Hypothalamus (tissue), 51 donors: ENCODE data around the gene MUCL3.
A peak's percentile ranks its signal among the peaks of the same experiment; 100 is the strongest.
"Not testable (repeated sequence)": the region's sequence is repeated elsewhere in the genome, so short reads cannot be mapped to it uniquely, and the experiment has no call there.

Experiments
- DNase-seq, 51 donors: peaks; one replicate each; lab custom pipeline; 2025; lab: John Stamatoyannopoulos, UW

Gene MUCL3

DNA sequence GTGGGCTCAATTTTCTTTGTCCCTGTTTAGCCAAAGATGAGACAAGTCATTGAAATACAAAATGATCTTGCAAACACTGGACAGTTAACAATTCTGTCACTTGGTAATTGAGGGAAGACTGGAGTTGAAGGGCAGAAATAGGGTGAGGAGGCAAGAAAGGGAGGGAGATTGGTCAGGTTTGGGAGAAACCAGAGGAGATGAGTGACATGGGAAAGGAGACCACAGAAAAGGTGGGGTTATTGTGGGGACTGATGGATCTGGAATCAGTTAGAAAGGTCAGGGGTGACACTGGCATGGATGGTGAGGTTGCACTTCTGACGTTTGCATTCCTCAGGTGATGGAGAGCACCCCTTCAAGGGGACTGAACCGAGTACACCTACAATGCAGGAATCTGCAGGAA, 32.1 kb upstream of the MUCL3 start:
- DNase-seq = no peak

DNA sequence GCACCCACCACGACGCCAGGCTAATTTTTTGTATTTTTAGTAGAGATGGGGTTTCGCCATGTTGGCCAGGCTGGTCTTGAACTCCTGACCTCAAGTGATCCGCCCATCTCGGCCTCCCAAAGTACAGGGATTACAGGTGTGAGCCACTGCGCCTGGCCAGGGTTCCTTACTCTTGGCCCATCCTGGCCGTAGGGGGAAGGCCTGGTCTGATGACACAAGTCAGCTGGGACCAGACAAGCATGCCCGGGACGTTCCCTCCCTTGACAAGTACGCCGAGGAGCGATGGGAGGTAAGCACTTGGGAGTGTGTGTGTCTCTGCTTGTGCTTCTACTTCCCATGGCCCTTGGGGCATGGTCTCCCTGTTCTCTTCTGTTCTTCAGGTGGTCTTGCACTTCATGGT, 30.3 kb upstream of the MUCL3 start:
- DNase-seq = not testable (repeated sequence)

DNA sequence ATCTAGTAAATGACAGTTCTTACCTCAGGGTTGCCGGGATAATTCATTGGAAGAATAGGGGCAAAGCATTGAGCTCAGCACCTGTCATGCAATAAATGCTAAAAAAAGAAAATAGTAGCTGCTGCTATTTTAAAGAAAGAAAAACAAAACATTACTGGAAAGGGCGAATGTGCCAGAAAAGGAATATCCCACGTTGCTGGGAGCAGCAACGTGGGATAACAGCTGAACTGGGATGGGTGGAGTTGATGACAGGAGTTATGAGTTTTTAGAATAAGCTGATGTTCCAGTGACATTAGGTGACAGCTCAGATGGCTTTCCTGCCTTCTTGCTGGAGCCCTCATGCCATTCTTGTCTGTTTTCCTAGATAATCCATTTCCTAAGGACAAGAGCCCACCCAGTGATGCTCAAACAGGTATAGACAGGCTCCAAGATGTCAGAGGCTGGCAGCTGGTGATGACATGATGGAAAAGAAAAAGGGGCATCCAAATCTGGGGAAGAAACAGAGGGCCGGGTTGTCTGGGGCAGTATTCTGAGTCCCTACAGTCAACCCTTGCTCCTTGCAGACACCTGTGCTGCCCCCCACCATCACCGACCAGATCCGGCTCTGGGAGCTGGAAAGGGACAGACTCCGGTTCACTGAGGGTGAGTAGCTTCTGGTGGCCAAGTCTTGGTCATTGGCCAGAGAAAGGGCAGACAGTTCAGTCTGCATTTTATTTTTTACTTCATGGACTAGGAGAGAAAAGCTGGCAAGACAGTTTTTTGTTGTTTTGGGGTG, 27.8 kb upstream of the MUCL3 start:
- peak in 1 of 51 donors; percentile 2 for DNase-seq

DNA sequence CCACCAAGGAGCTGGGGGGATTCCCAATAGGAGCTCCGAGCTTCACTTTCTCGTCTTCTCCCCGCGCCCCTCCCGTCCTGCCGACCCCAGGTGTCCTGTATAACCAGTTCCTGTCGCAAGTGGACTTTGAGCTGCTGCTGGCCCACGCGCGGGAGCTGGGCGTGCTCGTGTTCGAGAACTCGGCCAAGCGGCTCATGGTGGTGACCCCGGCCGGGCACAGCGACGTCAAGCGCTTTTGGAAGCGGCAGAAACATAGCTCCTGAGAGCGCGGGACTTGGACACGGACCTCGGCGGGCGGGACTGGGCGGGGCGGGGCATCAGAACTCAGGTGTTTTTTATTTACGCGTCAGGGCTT, 27.1 kb upstream of the MUCL3 start:
- DNase-seq = peak in 7 of 51 donors; percentile 46 to 82 (median 69)

DNA sequence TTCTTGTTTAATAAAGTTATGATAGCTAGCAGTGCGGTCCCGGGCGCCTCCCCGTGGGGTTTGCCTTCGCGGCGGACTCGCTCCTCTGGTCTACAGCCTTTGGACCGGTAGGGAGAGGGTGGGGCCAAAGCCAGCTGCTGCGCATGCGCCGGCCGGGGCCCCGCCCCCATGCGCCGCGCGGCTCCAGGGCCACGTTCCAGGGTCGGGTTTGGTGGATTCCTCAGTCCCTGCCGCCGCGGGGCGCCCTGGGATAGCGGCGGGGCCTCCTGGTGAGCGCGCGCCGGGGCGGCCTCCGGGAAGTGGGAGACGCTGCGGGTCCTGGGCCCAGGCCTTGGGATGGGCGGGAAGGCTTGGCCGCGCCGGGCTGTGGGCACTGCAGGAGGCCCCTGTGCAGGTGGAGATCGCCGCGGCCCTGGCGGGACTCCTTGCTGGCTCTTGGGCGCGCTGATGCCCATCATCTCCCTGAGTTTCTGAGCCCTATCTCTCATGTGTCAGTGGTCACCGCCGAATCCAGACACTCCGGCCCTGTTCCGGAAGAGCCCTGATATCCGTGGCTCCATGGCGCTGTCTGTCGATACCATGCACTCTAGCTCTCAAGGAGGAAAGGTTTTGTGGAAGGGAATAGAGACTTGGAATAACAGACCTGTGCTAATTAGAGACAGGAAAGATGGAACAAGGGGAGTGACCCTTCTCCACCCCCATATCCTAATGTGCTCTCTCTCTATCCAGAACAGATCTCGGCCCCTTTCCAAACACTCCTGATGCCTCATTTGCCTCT, 26.5 kb upstream of the MUCL3 start, which contains the start of gene VARS2:
Gene VARS2 (plus strand): TSS at position 163 of the 778 bp plus-strand sequence. CDS start 599 bp downstream, at position 762.
- DNase-seq = peak; percentile 56 to 97 (median 91)

DNA sequence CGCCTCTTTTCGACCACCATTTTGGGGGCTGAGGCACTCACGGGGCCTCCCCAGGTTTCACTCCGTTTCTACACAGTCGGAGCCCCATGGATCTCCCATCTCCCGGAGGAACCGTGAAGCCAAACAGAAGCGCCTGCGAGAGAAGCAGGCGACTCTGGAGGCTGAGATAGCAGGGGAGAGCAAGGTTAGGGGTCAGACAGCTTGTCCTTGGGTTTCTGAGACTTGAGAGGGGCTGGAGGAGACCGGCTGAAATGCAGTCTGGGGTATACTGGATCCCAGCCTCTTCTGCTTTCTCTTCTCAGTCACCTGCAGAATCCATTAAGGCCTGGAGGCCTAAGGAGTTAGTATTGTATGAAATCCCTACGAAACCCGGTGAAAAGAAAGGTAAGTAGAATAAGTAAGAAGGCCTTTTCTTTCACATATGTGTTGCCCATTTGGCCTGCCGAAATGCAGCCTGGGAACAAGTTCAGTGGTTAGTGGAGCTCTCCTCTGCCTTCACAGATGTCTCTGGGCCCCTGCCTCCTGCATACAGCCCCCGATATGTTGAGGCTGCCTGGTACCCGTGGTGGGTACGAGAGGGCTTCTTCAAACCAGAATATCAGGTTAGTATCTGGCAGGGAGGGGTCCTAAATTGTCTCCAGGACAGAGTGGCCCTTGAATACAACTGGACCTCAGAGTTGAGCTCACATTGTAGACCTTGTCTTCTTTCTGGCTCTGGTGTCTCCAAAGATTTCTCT, 25.8 kb upstream of the MUCL3 start:
- peak in 13 of 51 donors; percentile 10 to 70 (median 33) for DNase-seq

DNA sequence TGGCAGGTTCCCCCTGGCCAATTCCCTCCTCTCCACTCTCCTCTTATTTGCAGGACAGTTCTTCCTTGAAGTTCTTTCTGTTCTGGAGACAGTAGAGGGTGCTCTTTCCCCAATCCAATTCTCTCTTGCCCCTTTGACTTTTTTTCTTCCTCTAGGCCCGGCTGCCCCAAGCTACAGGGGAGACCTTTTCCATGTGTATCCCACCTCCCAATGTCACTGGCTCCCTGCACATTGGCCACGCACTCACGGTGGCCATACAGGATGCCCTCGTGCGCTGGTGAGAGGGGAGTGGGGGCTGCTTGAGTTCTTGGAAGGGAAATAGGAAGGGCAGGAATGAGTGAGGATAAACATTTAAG, 25.2 kb upstream of the MUCL3 start:
- peak in 29 of 51 donors; percentile 3 to 78 (median 24) for DNase-seq

DNA sequence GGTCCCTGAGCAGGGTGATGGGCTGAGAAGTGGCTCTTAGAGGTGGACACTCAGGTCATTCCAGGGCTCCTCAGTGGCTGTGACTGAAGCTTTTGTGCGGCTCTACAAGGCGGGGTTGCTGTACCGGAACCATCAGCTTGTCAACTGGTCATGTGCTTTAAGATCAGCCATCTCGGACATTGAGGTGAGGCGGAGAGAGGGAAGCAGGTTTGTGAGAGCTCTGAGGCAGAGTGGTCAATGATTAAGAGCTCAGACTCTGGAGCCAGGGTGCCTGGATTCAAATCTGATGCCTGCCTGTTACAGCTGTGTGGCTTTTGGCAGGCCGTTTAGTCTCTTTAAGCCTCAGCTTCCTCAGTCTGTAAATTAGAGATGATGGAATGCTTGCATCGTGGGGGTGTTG, 23.7 kb upstream of the MUCL3 start:
- DNase-seq = no peak

DNA sequence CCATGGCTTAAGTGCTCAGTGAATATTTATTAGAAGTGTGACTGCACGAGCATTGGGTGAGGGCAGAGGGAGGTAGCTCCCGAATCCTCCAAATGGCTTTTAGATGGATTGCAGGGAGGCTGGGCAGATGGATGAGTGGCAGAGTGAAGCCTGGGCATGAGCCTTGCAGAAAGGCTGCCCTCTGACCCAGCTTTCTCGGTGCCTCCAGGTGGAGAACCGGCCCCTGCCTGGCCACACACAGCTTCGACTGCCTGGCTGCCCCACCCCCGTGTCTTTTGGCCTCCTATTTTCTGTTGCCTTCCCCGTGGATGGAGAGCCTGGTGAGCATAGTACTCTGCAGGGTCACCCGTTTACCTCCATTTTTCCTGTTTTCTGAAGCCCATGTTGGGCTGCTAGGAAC, 23.3 kb upstream of the MUCL3 start:
- no peak for DNase-seq

DNA sequence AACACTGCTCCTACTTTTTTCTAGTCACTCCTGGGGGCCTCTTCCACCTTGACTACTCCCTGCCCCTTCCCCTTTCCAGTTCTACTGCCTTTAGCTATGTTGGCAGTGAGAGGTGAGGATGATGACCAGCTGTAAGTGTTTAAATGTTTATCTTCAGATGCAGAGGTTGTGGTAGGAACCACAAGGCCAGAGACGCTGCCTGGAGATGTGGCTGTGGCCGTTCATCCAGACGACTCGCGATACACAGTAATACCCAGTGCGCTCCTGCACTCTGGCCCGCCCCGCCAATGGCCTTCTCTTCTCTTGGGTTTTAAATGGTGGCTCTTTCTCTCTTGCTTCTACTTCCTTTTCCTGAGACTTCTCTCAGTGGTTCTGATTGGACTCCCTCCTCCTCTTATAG, 22.1 kb upstream of the MUCL3 start:
- DNase-seq = no peak

DNA sequence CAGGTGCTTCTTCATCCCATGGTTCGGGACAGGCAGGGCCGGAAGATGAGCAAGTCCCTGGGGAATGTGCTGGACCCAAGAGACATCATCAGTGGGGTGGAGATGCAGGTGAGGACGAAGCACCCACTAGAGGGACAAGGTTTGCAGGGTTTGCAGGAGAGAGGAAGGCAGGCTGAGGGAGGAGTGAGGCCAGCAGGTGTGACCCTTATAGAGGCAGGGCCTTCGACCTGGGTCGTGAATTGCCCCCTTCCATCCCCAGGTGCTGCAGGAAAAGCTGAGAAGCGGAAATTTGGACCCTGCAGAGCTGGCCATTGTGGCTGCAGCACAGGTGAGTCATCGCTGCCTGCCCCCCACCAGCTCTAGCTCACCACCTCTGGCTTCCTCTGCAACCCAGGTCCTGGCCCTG, 18.3 kb upstream of the MUCL3 start:
- DNase-seq = no peak

DNA sequence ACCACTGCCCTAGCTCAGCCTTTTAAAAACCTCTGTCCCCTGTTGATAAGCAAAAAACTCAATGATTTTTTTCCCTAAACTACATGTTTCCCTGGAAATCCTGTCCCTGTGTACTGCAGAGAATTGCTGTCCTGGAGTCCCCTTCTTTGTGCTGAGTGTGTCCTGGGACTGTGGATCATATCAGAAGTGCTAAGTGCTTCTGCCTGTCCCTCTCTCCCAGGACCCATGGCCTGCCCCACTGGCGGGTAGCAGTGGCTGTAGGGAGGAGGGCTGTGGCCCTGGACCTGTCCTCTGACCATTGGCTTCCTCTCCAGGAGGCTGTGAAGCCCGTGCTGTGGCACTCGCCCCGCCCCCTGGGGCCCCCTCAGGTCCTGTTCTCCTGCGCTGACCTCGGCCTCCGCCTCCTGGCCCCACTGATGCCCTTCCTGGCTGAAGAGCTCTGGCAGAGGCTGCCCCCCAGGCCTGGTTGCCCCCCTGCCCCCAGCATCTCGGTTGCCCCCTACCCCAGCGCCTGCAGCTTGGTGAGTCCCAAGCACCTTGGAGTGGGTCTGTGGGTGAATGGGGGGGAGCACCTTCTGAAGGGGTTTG, 16.6 kb upstream of the MUCL3 start:
- DNase-seq = not testable (repeated sequence)

DNA sequence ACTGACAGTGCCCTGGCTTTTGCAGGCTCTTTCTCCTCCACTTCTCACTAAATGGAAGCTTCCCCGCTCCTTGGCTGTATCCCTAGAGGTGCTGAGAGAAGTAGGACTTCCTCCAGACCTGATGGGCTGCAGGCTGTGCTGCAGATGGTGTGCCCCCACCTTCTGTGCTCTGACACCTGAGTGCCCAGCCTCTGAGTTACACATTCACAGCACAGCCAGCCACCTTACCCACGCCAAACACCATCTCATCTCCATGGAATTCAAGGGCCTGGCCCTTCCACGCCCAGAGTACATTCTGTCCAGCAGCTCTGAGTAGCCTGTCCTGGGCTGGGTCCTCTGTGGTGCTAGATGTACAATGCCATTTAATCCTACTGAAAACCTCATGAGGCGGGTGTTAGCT, 14.1 kb upstream of the MUCL3 start:
- DNase-seq = no peak

DNA sequence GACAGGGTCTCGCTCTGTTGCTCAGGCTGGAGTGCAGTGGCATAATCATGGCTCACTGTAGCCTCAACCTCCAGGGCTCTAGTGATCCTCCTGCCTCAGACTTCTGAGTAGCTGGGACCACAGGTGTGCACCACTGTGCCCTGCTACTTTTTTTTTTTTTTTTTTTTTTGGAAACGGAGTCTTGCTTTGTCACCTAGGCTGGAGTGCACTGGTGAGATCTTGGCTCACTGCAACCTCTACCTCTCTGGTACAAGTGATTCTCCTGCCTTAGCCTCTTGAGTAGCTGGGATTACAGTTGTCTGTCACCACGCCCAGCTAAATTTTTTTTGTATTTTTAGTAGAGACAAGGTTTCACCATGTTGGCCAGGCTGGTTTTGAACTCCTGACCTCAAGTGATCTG, 13.7 kb upstream of the MUCL3 start:
- not testable (repeated sequence) for DNase-seq

DNA sequence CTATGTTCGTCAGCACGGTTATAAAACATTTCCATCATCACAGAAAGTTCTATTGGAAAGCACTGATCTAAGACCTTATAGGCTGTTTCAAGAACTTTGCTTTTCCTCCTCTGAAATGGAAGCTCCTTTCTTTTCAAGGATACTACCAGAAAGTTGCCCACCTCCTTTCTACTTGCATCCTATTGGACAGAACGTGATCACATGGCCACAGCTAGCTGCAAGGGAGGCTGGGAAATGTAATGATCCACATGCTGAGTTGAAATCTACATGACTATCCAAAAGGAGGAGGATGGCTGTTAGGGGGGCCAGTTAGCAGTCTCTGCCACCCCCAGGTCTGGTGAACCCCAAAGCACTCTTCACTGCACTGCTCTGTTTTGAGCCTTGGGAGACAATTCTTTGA, 12.1 kb upstream of the MUCL3 start:
- DNase-seq = no peak

DNA sequence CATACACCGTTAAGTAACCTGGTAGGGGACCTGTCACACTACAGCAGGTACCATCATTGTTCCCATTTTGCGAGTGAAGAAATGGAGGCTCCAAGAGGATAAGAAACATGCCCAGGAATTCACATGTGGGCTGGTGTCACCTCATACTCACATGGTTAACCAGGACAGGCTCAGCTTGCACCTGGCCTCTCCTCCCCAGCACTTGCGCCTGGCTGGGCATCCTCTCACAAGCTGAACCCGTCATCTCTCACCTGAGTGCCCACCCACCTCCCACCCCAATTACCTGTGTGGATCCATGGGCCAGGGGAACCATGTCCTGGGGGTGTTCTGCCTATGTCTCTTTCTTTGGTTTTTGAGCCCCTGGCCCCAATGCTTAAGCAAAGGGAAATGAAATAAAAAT, 10.3 kb upstream of the MUCL3 start:
- no peak for DNase-seq

DNA sequence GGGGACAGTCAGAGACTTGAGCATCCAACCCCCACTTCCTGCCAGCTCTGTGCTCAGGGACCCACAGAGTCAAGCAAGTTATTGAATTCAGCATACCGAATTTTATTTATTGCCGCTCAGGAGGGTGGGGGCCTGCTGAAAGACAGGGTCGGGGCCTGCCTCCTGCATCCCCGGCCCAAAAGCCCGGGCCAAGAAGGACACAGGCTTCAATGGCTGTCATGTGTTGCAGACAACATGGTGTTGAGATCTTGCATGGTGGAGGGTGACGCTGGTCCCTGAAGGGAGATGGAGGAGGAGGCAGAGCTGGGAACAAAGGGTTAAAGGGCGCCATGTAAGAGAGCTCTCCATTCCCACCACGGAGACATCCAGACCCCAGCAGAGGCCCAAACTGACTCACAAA, 9.5 kb upstream of the MUCL3 start:
- DNase-seq = no peak

DNA sequence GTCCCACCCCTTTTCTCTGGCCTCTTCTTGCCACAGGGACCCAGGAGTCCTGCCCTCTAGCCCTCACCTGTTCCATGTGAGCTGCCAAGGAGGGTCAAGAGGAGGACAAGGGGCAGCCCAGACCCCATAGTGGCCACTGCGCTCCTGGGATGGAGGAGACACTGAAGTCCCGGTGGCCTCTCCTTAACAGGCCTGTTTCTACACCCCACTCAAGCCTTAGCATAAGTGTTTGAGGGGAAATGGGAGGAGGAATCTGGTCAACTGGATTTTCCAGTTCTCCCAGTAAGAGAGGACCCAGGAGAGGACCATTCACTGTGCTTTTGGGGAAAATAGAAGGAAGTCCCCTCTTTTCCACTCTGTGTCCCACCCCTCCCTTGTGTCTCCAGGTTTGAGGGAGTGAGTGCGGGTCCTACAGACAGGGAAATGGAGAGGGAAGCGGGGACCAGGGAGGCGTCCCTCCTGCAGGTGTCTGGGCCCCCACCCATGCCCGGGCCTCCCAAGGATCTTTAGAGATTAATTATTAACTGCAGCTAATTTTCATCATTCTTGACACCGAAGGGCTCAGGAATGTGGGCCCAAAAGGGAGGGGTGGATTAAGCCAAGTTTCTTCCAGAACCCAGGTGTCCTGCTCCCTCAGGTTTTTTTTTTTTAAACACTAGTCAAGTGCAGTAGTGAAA, 8.7 kb upstream of the MUCL3 start, which contains the start of gene SFTA2:
Gene SFTA2 (minus strand): TSS at position 202 of the 677 bp plus-strand sequence. CDS start 74 bp downstream, at position 128.
- DNase-seq = no peak

DNA sequence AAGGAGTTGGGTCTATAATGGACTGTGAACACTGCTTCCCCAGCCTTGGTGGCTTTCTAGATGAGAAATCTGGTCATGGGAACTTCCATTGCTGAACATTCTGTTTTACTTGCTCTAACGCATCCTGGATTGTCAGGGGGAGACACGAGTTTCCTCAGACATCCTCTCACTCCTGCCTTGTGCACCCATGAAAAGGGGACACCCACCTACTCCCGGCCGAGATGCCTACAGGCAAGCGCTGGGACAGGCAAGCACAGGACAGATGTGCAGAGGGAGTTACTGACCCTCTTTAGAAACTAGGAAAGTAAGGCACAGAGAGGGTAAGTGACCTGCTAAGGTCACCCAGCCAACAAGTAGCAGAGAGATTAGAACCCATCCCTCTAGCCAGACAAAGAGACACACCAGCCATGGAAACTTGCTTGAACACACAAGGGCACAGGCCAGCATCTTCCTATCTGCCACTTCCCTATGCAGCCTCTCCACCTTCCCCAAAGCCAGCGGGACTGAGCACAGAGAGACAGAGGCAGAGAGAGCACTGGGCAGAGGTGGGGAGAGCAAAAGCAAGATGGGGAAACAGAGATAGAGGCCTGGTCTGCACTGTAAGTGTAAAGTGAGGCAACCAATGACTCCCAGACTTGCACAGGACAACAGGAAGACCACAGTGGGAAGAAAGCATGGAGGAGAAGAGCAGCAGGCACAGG, 8.0 kb upstream of the MUCL3 start:
- DNase-seq = no peak

DNA sequence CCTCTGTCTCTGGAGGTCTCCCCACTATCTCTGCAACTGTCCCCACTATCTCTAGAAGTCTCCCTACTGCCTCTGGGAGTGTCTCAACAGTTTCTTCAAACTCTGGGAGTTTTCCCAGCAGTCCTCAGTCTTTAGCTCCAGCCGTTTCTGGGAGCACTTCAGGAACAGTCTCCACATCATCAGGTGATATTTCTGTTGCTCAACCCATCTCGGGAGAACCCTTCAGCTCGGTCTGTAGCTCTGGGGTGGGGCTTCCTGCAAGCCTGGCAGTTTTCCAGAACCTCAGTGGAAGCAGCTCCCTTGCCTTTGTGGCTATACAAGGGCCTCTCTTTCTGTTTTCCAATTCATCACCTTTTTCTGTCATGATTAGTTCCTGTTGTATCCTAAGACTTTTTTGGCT, 5.8 kb upstream of the MUCL3 start:
- DNase-seq = no peak
